AG10803 (cell line): ENCODE measurements around the gene SLC12A1.

ENCODE experiments used
- DNase-seq: peaks from one replicate; pipeline ENCODE4 v3.0.0; 2010; ENCODE audit warnings: low read depth
- H3K4me3 ChIP-seq: 2 replicates; pipeline ENCODE4 v1.5.1; 2011; ENCODE audit warnings: mild to moderate bottlenecking, low read length, control low read depth
- CTCF ChIP-seq: conservative IDR thresholded peaks from 2 replicates; pipeline ENCODE4 v1.5.1; 2011; ENCODE audit warnings: mild to moderate bottlenecking, low read length, control low read depth, inconsistent platforms

The SLC12A1 gene

GRCh38 chr15:48191574-48192225 lies 14.4 kb upstream of the SLC12A1 start, which contains the start of gene CTXN2:
Gene CTXN2 (plus strand): TSS chr15:48191665. CDS start chr15:48201301, 9,636 bp downstream.
- DNase-seq = no peak
- no peak for TF ChIP-seq CTCF
- no peak within 1 kb of the TSS for H3K4me3 ChIP-seq

GRCh38 chr15:48202068-48202467 lies 4.0 kb upstream of the SLC12A1 start:
- H3K4me3 ChIP-seq = no peak overlapping the region
- no peak for DNase-seq
- no peak for TF ChIP-seq CTCF

GRCh38 chr15:48221261-48221660 lies 15.2 kb downstream of the SLC12A1 start:
- no peak for TF ChIP-seq CTCF

GRCh38 chr15:48221885-48222284 lies 15.8 kb downstream of the SLC12A1 start:
- DNase-seq = peak; percentile 15
- H3K4me3 ChIP-seq = no peak overlapping the region
- TF ChIP-seq CTCF = no peak

More at GRCh38 chr15:48221261-48221660, 15.2 kb downstream of the SLC12A1 start:
- DNase-seq = no peak
- H3K4me3 ChIP-seq = no peak overlapping the region

GRCh38 chr15:48222627-48223026 lies 16.5 kb downstream of the SLC12A1 start:
- no peak for TF ChIP-seq CTCF
- no peak overlapping the region for H3K4me3 ChIP-seq
- DNase-seq = no peak

GRCh38 chr15:48225771-48226170 lies 19.7 kb downstream of the SLC12A1 start:
- DNase-seq = no peak
- no peak for TF ChIP-seq CTCF
- no peak overlapping the region for H3K4me3 ChIP-seq

GRCh38 chr15:48230498-48230897 lies 24.4 kb downstream of the SLC12A1 start:
- no peak for TF ChIP-seq CTCF
- no peak overlapping the region for H3K4me3 ChIP-seq
- no peak for DNase-seq
